HepG2 (cell line): ENCODE data around the gene FBXW5. TPM values are rescaled to one million over a fixed set of nuclear protein-coding genes. Genes with fewer than 3 reads are reported as not detected.

Experiments
- GPN1 ChIP-seq: sonication (generic); formaldehyde crosslinking; IDR thresholded peaks from 2 replicates; pipeline ENCODE4 v1.5.1; 2020; ENCODE audit warnings: missing genetic modification reagents, borderline replicate concordance
- HMG20A ChIP-seq: IDR thresholded peaks from 2 replicates; pipeline ENCODE4 v1.6.1; 2016; ENCODE audit warnings: borderline replicate concordance
- XRCC5 ChIP-seq: fragments of 200-400 bp; formaldehyde crosslinking; optimal IDR thresholded peaks from 2 replicates; pipeline ENCODE3; 2017; ENCODE audit warnings: mild to moderate bottlenecking, low read length
- YY1 ChIP-seq: IDR thresholded peaks from 2 replicates; pipeline ENCODE4 v1.6.1; 2011; ENCODE audit warnings: low read length, low read depth, moderate library complexity, mild to moderate bottlenecking; ENCODE audit not compliant: insufficient read depth, insufficient replicate concordance
- polyA plus RNA-seq, 8 experiments: library from polyadenylated mRNA; depleted of rRNA in 3 of 8; stranded (reverse) in 7 of 8; unstranded in 1 of 8; fragments of >200 nt; fragmentation: Illumina TruSeq in 4 of 8; extraction: Trizol in 4 of 8; gene quantifications; 2 replicates each; pipeline versions ENCODE4 v1.2.1 to v1.2.3, GENCODE V29; 2011 to 2016; ENCODE audit warnings: low read depth in 4 of 8, missing spikeins in 1 of 8, mixed read lengths in 1 of 8; ENCODE audit not compliant: insufficient read depth in 1 of 8
- total RNA-seq, 5 experiments: library from RNA; depleted of rRNA; stranded (reverse); fragments of >200 nt; fragmentation: Illumina TruSeq; extraction: Trizol; gene quantifications; 2 replicates each; pipeline ENCODE4 v1.2.3, GENCODE V29; 2016; ENCODE audit warnings: low read depth in 1 of 5
- TF ChIP-seq, protein P1 (sequence below): IDR thresholded peaks from 2 replicates; pipeline ENCODE4 v1.6.1; 2016; ENCODE audit warnings: low read depth, missing genetic modification reagents, missing compliant biosample characterization
- TF ChIP-seq, protein P2 (sequence below): sonication (generic); formaldehyde crosslinking; IDR thresholded peaks from 2 replicates; pipeline ENCODE4 v1.5.0; 2020; ENCODE audit warnings: missing genetic modification reagents
- TF ChIP-seq, protein P3 (sequence below): sonication (generic); formaldehyde crosslinking; IDR thresholded peaks from one replicate; pipeline ENCODE4 v1.5.1; 2020; ENCODE audit warnings: mild to moderate bottlenecking, missing genetic modification reagents; ENCODE audit errors: not compliant biosample characterization
- TF ChIP-seq, protein P4 (sequence below): sonication (generic); formaldehyde crosslinking; IDR thresholded peaks from 2 replicates; pipeline ENCODE4 v1.4.0; 2020; ENCODE audit warnings: missing genetic modification reagents, borderline replicate concordance

The FBXW5 gene
- total and polyA plus RNA-seq, 2 of the 13 experiments (the other 11 are each of a cell fraction or from before 2014, with no cell fraction given): 52.0 to 60.4 TPM

DNA sequence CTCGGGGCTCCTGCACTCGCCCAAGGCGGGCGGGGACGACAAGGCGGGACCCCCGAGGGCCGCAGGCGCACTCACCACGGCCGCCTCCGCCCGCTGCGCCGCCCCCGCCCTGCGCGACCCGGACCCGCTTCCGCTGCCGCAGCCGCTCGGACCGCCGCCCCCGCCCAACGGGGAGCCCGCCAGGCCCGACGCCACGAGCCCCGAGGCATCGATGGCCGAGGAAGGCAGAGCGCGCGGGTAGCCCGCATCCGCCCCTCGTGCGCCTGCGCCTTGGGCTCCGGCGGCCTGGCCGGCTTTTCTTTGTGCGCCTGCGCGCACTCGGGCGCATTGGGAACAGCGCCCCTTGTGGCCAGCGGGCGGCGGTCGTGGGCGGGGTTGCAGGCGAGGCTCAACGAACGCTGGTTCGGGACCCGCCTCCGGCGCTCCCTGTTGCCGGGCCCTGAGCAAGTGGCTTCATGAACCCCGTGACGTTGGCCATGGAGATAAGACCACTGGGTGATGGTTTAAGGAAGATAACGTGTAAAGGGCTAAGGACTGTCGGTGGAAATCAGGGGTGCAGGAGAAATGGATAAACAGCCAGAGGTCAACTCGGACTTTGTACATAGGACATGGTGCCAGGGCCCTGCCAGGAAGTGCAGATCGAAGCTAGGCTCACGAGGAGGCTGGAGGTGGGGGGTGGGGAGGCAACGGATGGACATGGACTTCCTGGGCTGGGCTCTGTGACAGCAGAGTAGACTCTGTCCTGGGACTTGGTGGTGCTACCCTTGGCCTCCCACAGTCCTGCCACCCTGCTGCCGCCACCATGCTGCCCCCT, at the start of gene FBXW5, which contains the start of gene C8G (continued):
- TF ChIP-seq, protein P1, sequence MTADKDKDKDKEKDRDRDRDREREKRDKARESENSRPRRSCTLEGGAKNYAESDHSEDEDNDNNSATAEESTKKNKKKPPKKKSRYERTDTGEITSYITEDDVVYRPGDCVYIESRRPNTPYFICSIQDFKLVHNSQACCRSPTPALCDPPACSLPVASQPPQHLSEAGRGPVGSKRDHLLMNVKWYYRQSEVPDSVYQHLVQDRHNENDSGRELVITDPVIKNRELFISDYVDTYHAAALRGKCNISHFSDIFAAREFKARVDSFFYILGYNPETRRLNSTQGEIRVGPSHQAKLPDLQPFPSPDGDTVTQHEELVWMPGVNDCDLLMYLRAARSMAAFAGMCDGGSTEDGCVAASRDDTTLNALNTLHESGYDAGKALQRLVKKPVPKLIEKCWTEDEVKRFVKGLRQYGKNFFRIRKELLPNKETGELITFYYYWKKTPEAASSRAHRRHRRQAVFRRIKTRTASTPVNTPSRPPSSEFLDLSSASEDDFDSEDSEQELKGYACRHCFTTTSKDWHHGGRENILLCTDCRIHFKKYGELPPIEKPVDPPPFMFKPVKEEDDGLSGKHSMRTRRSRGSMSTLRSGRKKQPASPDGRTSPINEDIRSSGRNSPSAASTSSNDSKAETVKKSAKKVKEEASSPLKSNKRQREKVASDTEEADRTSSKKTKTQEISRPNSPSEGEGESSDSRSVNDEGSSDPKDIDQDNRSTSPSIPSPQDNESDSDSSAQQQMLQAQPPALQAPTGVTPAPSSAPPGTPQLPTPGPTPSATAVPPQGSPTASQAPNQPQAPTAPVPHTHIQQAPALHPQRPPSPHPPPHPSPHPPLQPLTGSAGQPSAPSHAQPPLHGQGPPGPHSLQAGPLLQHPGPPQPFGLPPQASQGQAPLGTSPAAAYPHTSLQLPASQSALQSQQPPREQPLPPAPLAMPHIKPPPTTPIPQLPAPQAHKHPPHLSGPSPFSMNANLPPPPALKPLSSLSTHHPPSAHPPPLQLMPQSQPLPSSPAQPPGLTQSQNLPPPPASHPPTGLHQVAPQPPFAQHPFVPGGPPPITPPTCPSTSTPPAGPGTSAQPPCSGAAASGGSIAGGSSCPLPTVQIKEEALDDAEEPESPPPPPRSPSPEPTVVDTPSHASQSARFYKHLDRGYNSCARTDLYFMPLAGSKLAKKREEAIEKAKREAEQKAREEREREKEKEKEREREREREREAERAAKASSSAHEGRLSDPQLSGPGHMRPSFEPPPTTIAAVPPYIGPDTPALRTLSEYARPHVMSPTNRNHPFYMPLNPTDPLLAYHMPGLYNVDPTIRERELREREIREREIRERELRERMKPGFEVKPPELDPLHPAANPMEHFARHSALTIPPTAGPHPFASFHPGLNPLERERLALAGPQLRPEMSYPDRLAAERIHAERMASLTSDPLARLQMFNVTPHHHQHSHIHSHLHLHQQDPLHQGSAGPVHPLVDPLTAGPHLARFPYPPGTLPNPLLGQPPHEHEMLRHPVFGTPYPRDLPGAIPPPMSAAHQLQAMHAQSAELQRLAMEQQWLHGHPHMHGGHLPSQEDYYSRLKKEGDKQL (CRISPR knock-in tag): no peak
- TF ChIP-seq, protein P2, sequence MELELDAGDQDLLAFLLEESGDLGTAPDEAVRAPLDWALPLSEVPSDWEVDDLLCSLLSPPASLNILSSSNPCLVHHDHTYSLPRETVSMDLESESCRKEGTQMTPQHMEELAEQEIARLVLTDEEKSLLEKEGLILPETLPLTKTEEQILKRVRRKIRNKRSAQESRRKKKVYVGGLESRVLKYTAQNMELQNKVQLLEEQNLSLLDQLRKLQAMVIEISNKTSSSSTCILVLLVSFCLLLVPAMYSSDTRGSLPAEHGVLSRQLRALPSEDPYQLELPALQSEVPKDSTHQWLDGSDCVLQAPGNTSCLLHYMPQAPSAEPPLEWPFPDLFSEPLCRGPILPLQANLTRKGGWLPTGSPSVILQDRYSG (CRISPR knock-in tag): no peak; the same call in 1 of the 2 replicates
- no peak for TF ChIP-seq GPN1 (CRISPR knock-in tag)
- peak; percentile 98 for TF ChIP-seq XRCC5
- TF ChIP-seq, protein P3, sequence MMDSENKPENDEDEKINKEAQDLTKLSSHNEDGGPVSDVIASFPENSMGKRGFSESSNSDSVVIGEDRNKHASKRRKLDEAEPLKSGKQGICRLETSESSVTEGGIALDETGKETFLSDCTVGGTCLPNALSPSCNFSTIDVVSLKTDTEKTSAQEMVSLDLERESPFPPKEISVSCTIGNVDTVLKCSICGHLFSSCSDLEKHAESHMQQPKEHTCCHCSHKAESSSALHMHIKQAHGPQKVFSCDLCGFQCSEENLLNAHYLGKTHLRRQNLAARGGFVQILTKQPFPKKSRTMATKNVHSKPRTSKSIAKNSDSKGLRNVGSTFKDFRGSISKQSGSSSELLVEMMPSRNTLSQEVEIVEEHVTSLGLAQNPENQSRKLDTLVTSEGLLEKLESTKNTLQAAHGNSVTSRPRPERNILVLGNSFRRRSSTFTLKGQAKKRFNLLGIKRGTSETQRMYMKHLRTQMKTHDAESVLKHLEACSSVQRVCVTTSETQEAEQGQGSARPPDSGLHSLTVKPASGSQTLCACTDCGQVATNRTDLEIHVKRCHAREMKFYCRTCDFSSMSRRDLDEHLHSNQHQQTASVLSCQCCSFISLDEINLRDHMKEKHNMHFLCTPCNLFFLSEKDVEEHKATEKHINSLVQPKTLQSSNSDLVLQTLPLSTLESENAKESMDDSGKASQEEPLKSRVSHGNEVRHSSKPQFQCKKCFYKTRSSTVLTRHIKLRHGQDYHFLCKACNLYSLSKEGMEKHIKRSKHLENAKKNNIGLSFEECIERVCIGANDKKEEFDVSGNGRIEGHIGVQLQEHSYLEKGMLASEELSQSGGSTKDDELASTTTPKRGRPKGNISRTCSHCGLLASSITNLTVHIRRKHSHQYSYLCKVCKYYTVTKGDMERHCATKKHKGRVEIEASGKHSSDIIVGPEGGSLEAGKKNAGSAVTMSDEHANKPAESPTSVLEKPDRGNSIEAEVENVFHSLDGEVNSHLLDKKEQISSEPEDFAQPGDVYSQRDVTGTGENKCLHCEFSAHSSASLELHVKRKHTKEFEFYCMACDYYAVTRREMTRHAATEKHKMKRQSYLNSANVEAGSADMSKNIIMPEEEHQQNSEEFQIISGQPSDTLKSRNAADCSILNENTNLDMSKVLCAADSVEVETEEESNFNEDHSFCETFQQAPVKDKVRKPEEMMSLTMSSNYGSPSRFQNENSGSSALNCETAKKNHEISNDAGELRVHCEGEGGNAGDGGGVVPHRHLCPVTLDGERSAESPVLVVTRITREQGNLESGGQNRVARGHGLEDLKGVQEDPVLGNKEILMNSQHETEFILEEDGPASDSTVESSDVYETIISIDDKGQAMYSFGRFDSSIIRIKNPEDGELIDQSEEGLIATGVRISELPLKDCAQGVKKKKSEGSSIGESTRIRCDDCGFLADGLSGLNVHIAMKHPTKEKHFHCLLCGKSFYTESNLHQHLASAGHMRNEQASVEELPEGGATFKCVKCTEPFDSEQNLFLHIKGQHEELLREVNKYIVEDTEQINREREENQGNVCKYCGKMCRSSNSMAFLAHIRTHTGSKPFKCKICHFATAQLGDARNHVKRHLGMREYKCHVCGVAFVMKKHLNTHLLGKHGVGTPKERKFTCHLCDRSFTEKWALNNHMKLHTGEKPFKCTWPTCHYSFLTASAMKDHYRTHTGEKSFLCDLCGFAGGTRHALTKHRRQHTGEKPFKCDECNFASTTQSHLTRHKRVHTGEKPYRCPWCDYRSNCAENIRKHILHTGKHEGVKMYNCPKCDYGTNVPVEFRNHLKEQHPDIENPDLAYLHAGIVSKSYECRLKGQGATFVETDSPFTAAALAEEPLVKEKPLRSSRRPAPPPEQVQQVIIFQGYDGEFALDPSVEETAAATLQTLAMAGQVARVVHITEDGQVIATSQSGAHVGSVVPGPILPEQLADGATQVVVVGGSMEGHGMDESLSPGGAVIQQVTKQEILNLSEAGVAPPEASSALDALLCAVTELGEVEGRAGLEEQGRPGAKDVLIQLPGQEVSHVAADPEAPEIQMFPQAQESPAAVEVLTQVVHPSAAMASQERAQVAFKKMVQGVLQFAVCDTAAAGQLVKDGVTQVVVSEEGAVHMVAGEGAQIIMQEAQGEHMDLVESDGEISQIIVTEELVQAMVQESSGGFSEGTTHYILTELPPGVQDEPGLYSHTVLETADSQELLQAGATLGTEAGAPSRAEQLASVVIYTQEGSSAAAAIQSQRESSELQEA (CRISPR knock-in tag): peak; percentile 8
- peak; percentile 87 for TF ChIP-seq YY1
- TF ChIP-seq, protein P4, sequence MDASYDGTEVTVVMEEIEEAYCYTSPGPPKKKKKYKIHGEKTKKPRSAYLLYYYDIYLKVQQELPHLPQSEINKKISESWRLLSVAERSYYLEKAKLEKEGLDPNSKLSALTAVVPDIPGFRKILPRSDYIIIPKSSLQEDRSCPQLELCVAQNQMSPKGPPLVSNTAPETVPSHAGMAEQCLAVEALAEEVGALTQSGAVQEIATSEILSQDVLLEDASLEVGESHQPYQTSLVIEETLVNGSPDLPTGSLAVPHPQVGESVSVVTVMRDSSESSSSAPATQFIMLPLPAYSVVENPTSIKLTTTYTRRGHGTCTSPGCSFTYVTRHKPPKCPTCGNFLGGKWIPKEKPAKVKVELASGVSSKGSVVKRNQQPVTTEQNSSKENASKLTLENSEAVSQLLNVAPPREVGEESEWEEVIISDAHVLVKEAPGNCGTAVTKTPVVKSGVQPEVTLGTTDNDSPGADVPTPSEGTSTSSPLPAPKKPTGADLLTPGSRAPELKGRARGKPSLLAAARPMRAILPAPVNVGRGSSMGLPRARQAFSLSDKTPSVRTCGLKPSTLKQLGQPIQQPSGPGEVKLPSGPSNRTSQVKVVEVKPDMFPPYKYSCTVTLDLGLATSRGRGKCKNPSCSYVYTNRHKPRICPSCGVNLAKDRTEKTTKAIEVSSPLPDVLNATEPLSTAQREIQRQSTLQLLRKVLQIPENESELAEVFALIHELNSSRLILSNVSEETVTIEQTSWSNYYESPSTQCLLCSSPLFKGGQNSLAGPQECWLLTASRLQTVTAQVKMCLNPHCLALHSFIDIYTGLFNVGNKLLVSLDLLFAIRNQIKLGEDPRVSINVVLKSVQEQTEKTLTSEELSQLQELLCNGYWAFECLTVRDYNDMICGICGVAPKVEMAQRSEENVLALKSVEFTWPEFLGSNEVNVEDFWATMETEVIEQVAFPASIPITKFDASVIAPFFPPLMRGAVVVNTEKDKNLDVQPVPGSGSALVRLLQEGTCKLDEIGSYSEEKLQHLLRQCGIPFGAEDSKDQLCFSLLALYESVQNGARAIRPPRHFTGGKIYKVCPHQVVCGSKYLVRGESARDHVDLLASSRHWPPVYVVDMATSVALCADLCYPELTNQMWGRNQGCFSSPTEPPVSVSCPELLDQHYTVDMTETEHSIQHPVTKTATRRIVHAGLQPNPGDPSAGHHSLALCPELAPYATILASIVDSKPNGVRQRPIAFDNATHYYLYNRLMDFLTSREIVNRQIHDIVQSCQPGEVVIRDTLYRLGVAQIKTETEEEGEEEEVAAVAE: no peak
- TF ChIP-seq HMG20A (CRISPR knock-in tag): no peak
